Measurements from ENCODE around the gene SRGAP2C.
"Not testable (repeated sequence)": the region's sequence is repeated elsewhere in the genome, so short reads cannot be mapped to it uniquely, and the experiment has no call there.

DNA sequence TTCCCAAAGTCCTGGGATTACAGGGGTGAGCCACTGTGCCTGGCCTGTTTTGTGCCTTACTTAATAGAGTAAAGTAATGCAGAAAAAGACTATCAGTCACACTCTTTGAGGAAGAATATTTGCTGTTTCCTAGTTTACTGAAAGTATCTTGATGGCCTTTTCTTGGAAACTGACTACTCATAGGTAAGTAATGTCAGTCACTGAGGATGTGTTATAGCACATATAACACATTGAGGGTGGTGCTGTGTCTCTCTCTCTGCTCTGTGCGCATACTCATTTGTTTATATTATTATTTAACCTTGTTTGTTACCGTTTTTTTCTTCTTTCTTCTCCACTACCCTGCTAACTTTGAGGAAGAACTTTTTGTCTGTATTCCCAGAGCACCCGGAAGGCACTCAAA lies 93.4 kb downstream of the SRGAP2C start:
- TF ChIP-seq, protein P1, sequence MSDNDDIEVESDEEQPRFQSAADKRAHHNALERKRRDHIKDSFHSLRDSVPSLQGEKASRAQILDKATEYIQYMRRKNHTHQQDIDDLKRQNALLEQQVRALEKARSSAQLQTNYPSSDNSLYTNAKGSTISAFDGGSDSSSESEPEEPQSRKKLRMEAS (CRISPR knock-in tag; IDR thresholded peaks at IDR 0.05) = not testable (repeated sequence)
- TF ChIP-seq, protein P2, sequence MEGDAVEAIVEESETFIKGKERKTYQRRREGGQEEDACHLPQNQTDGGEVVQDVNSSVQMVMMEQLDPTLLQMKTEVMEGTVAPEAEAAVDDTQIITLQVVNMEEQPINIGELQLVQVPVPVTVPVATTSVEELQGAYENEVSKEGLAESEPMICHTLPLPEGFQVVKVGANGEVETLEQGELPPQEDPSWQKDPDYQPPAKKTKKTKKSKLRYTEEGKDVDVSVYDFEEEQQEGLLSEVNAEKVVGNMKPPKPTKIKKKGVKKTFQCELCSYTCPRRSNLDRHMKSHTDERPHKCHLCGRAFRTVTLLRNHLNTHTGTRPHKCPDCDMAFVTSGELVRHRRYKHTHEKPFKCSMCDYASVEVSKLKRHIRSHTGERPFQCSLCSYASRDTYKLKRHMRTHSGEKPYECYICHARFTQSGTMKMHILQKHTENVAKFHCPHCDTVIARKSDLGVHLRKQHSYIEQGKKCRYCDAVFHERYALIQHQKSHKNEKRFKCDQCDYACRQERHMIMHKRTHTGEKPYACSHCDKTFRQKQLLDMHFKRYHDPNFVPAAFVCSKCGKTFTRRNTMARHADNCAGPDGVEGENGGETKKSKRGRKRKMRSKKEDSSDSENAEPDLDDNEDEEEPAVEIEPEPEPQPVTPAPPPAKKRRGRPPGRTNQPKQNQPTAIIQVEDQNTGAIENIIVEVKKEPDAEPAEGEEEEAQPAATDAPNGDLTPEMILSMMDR (IDR thresholded peaks at IDR 0.05) = not testable (repeated sequence)
- TF ChIP-seq, protein P3, sequence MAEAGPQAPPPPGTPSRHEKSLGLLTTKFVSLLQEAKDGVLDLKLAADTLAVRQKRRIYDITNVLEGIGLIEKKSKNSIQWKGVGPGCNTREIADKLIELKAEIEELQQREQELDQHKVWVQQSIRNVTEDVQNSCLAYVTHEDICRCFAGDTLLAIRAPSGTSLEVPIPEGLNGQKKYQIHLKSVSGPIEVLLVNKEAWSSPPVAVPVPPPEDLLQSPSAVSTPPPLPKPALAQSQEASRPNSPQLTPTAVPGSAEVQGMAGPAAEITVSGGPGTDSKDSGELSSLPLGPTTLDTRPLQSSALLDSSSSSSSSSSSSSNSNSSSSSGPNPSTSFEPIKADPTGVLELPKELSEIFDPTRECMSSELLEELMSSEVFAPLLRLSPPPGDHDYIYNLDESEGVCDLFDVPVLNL (CRISPR knock-in tag; IDR thresholded peaks at IDR 0.05; ENCODE audit: borderline replicate concordance, low read depth) = not testable (repeated sequence)
- not testable (repeated sequence) for TF ChIP-seq NFYB (CRISPR knock-in tag; conservative IDR thresholded peaks at IDR 0.05; ENCODE audit: low read depth); JUN (CRISPR knock-in tag; IDR thresholded peaks at IDR 0.05); CBFB (CRISPR knock-in tag; IDR thresholded peaks at IDR 0.05; ENCODE audit: low read depth); KAT7 (CRISPR knock-in tag; IDR thresholded peaks at IDR 0.05; ENCODE audit: borderline replicate concordance); RELA (CRISPR knock-in tag; IDR thresholded peaks at IDR 0.05; ENCODE audit: borderline replicate concordance); TEAD4 (CRISPR knock-in tag; IDR thresholded peaks at IDR 0.05)

Measured in WTC11 (cell line).